ENCODE data around the gene RYR2. TPM values are rescaled to one million over a fixed set of nuclear protein-coding genes. Genes with fewer than 3 reads are reported as not detected.

RYR2 gene
- total and polyA plus RNA-seq, 9 of the 15 experiments (the other 6 are each of a cell fraction or from before 2014, with no cell fraction given), result 0.03 to 0.42 (median 0.14) TPM

DNA sequence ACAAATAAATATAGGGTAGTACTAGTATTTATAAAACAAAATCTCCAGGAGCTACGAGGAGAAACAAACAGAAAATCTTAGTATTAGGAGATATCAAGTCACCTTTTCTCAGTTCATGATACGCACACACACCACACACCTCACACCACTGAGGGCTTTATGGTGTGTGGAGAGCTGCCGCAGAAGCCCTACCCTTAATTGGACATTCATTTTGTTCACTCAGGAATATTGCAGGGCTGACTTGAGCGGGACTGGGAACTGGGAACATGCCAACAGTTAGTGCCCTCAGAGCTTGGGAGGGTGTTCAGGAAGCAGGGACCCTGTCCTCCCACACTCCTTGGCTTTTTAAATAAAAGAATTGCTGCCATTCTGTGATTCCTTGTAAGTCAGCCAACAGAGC lies 386.8 kb downstream of the RYR2 start:
- CTCF ChIA-PET (ENCODE audit: low intra/inter-chr PET ratio), result no interaction called here
- FAIRE-seq (no peak), DNase-seq (ENCODE audit: extremely low read depth in 1 of 4, low spot score in 3 of 4) (no peak), ATAC-seq (no peak)
- no TSS peak for BruUV-seq (replicated peaks)
- H3K79me2 ChIP-seq (ENCODE audit: control insufficient read depth, insufficient read depth, low read length), result no peaks in the 10 kb centered on the region
- H3K9me1 ChIP-seq (ENCODE audit: control insufficient read depth, insufficient read depth, low read length), result no peaks in the 10 kb centered on the region
- intact Hi-C loops (cut with micrococcal nuclease) (no loop called here), in situ Hi-C loops (cut with MboI) (no loop called here)
- H3K9ac ChIP-seq (ENCODE audit: insufficient read depth in 1 of 2, low read depth in 2 of 2, low read length in 2 of 2), result no peak overlapping the region
- no peak overlapping the region for H2AFZ ChIP-seq (ENCODE audit: low read depth, low read length)
- H3K9me3 ChIP-seq (replicated peaks; ENCODE audit: control insufficient read depth, insufficient read depth, low read depth, low read length), result peaks cover 2% of the 10 kb centered on the region; the same call in 1 of the 2 replicates
- no peak overlapping the region for H3K27ac ChIP-seq (ENCODE audit: extremely low read depth, low read depth, low read length)
- H3K4me2 ChIP-seq (ENCODE audit: insufficient read depth, low read length), result no peak overlapping the region
- no peaks in the 10 kb centered on the region for H3K27me3 ChIP-seq (ENCODE audit: control insufficient read depth in 2 of 2, insufficient read depth in 2 of 2, low read length in 2 of 2)
- no peaks in the 10 kb centered on the region for H4K20me1 ChIP-seq (replicated peaks; ENCODE audit: control insufficient read depth, insufficient read depth, low read length)
- POLR2A ChIA-PET, result interaction anchor here (0.9 kb wide), 1 partner anchor 9 kb away, joined by 4 read pairs; no protein-coding TSS in a partner anchor
- H3K36me3 ChIP-seq (ENCODE audit: control insufficient read depth, insufficient read depth, low read length), result no peaks in the 10 kb centered on the region
- no peaks in the 10 kb centered on the region for H3K4me1 ChIP-seq (replicated peaks in 1 of 2; ENCODE audit: control insufficient read depth in 2 of 2, insufficient read depth in 2 of 2, low read length in 2 of 2)
- H3K4me3 ChIP-seq, result no peak overlapping the region
- no peak for TF ChIP-seq XRCC5 (IDR thresholded peaks at IDR 0.05; ENCODE audit: low read depth, low read length)
- TF ChIP-seq CREBBP (IDR thresholded peaks at IDR 0.05; ENCODE audit: low read depth, low read length), result no peak
- no peak for TF ChIP-seq FOS (IDR thresholded peaks at IDR 0.05; ENCODE audit: extremely low read depth, insufficient read length)
- TF ChIP-seq HDAC2 (IDR thresholded peaks at IDR 0.05), result no peak
- TF ChIP-seq, protein P1, sequence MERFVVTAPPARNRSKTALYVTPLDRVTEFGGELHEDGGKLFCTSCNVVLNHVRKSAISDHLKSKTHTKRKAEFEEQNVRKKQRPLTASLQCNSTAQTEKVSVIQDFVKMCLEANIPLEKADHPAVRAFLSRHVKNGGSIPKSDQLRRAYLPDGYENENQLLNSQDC (CRISPR knock-in tag; IDR thresholded peaks at IDR 0.05), result no peak
- no peak for TF ChIP-seq SMARCA5 (IDR thresholded peaks at IDR 0.05)
- TF ChIP-seq, protein P2, sequence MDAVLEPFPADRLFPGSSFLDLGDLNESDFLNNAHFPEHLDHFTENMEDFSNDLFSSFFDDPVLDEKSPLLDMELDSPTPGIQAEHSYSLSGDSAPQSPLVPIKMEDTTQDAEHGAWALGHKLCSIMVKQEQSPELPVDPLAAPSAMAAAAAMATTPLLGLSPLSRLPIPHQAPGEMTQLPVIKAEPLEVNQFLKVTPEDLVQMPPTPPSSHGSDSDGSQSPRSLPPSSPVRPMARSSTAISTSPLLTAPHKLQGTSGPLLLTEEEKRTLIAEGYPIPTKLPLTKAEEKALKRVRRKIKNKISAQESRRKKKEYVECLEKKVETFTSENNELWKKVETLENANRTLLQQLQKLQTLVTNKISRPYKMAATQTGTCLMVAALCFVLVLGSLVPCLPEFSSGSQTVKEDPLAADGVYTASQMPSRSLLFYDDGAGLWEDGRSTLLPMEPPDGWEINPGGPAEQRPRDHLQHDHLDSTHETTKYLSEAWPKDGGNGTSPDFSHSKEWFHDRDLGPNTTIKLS (IDR thresholded peaks at IDR 0.05; ENCODE audit: borderline replicate concordance, low read depth), result no peak
- no peak for TF ChIP-seq JUND (IDR thresholded peaks at IDR 0.05; ENCODE audit: borderline replicate concordance, low read depth, low read length)
- no peak for TF ChIP-seq JUND (tag; IDR thresholded peaks at IDR 0.05; ENCODE audit: borderline replicate concordance, low read depth, low read length)
- 3% methylated on average over 4 of the region's 4 CpGs for WGBS (ENCODE audit: insufficient coverage, low coverage, missing lambda C conversion rate)
